Posterior vena cava (tissue), 2 donors: Measurements from ENCODE around the gene OR6C65. TPM values are rescaled to one million over a fixed set of nuclear protein-coding genes. Genes with fewer than 3 reads are reported as not detected.
"Not testable (repeated sequence)": the region's sequence is repeated elsewhere in the genome, so short reads cannot be mapped to it uniquely, and the experiment has no call there.

ENCODE experiments used
- DNase-seq: peaks from one replicate; pipeline ENCODE4 v3.0.0-alpha.2; 2020; ENCODE audit warnings: low spot score
- intact Hi-C, 2 donors: fragments of 100-400 bp; cut with DNase I; formaldehyde crosslinking; loops; one replicate each; pipeline versions ENCODE4 v1.14.1 to v1.14.2; 2022 to 2023
- long read RNA-seq, 2 donors: library from polyadenylated mRNA; unstranded; transcript quantifications; one replicate each; pipeline ENCODE4 v2.0.0, GENCODE V29; 2020 to 2021
- total RNA-seq, 2 donors: library from RNA; stranded (reverse); fragmentation: NEBNext Ultra II Directional; extraction: Animal tissue kit (Norgen Biotek cat#: 25700); gene quantifications; one replicate each; pipeline ENCODE4 v1.2.1, GENCODE V29; 2021
- donor health status: DM: yes; HTN: yes; CAD: no.
- donor health status: DM: yes; HTN: yes; CAD: no.

OR6C65 gene
- total RNA-seq: not detected
- long read RNA-seq, donor 1: 0 reads
- long read RNA-seq, donor 2: 0 reads

GRCh38 chr12:55400229-55400628 lies at the start of gene OR6C65:
Gene OR6C65 (plus strand): TSS chr12:55400529. CDS start chr12:55400529, 0 bp downstream.
- intact Hi-C loops: no loop called here
- no peak for DNase-seq

- intact Hi-C loops, DNase-seq: not testable (repeated sequence)
These were observed 45.0 kb upstream of the OR6C65 start for GRCh38 chr12:55355338-55355737.

- no peak for DNase-seq
- intact Hi-C loops: no loop called here
These were observed 37.7 kb upstream of the OR6C65 start, which contains the start of gene OR6C75 for GRCh38 chr12:55362675-55363074. Gene OR6C75 (plus strand): TSS chr12:55362975. CDS start chr12:55365111, 2,136 bp downstream.

GRCh38 chr12:55365086-55365485 lies 35.2 kb upstream of the OR6C65 start:
- DNase-seq: no peak
- intact Hi-C loops: no loop called here

GRCh38 chr12:55372521-55372920 lies 27.8 kb upstream of the OR6C65 start:
- DNase-seq: no peak
- intact Hi-C loops: no loop called here

- intact Hi-C loops: no loop called here
- DNase-seq: no peak
These were observed 14.4 kb upstream of the OR6C65 start for GRCh38 chr12:55385891-55386290.

- DNase-seq: peak; percentile 62
- intact Hi-C loops: no loop called here
These were observed 8.1 kb upstream of the OR6C65 start for GRCh38 chr12:55392032-55392795.

GRCh38 chr12:55396326-55396725 lies 4.0 kb upstream of the OR6C65 start:
- intact Hi-C loops: no loop called here
- no peak for DNase-seq

GRCh38 chr12:55407866-55408265 lies 7.5 kb downstream of the OR6C65 start:
- intact Hi-C loops: no loop called here
- no peak for DNase-seq

- DNase-seq, intact Hi-C loops: not testable (repeated sequence)
These were observed 8.8 kb downstream of the OR6C65 start for GRCh38 chr12:55409133-55409532.

GRCh38 chr12:55412138-55412537 lies 11.8 kb downstream of the OR6C65 start:
- intact Hi-C loops, DNase-seq: not testable (repeated sequence)

- DNase-seq, intact Hi-C loops: not testable (repeated sequence)
These were observed 13.4 kb downstream of the OR6C65 start for GRCh38 chr12:55413498-55414388.

- intact Hi-C loops: not testable (repeated sequence)
- peak; percentile 44 for DNase-seq
These were observed 14.1 kb downstream of the OR6C65 start for GRCh38 chr12:55414396-55414823.

GRCh38 chr12:55414889-55415288 lies 14.6 kb downstream of the OR6C65 start:
- DNase-seq: not testable (repeated sequence)

GRCh38 chr12:55416961-55417360 lies 16.6 kb downstream of the OR6C65 start:
- intact Hi-C loops: no loop called here
- DNase-seq: no peak

More at GRCh38 chr12:55414889-55415288, 14.6 kb downstream of the OR6C65 start:
- intact Hi-C loops: not testable (repeated sequence)

GRCh38 chr12:55420307-55420962 lies 20.1 kb downstream of the OR6C65 start:
- intact Hi-C loops: no loop called here

GRCh38 chr12:55425954-55426353 lies 25.6 kb downstream of the OR6C65 start, which contains the start of gene OR6C76:
Gene OR6C76 (plus strand): TSS chr12:55426254. CDS start chr12:55426254, 0 bp downstream.
- intact Hi-C loops: no loop called here
- DNase-seq: no peak

More at GRCh38 chr12:55420307-55420962, 20.1 kb downstream of the OR6C65 start:
- no peak for DNase-seq

- intact Hi-C loops: no loop called here
- DNase-seq: no peak
These were observed 28.3 kb downstream of the OR6C65 start for GRCh38 chr12:55428331-55429243.
